NCI-H1105 (cell line): Measurements from ENCODE around the gene ETNK1.

Experiments
- DNase-seq: peaks from one replicate; lab custom pipeline; 2025; lab: John Stamatoyannopoulos, UW

The ETNK1 gene

DNA sequence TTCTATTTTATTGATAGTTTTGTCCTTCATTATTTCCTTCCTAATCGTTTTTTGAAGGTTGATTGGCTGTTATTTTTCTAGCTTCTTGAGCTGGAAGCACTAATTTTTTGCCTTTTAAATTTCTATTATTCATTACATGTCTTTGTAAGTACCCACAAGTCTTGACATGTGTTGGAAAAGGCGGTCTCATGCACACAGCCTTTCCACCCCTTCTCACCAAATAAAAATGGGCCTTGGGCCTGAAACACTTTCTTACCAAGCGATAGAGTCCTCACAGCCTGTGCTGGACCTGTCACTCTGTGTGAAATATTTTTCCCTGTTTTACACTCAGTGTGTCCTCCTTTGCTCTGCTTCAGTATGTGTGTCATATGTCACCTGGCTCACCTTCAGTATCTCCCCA, 9.9 kb downstream of the ETNK1 start:
- no peak for DNase-seq

DNA sequence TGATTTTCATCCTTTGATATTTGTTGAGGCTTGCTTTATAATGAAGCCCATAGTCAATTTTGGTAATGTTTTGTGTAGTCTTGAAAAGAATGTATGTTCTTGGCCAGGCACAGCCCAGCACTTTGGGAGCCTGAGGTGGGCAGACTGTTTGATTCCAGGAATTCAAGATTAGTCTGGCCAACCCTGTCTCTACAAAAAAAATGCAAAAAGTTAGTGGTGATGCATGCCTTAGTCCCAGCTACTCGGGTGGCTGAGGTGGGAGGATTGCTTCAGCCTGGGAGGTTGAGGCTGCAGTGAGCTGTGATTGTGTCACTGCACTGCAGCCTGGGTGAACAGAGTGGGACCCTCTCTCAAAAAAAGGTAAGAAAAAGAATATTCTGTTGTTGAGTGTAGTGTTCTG, 10.8 kb downstream of the ETNK1 start:
- DNase-seq = no peak

DNA sequence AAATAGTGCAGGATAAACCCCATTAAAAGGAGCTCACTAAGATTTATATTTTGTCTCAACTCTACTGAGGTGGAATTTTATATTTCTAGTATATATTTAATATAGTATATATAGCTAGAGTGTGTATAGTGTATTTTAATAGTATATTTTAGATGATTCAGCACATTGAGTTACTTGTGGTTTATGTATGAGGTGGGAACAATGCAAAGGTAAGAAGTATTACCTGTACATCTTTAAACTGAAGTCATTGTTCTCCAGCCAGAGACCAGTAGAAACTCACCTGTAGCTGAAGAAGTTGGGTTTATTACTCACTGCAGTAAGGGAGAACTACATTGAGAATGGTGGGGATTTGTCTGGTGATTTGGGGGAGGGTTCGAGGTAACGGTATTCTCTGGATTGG, 15.9 kb downstream of the ETNK1 start:
- DNase-seq = no peak

DNA sequence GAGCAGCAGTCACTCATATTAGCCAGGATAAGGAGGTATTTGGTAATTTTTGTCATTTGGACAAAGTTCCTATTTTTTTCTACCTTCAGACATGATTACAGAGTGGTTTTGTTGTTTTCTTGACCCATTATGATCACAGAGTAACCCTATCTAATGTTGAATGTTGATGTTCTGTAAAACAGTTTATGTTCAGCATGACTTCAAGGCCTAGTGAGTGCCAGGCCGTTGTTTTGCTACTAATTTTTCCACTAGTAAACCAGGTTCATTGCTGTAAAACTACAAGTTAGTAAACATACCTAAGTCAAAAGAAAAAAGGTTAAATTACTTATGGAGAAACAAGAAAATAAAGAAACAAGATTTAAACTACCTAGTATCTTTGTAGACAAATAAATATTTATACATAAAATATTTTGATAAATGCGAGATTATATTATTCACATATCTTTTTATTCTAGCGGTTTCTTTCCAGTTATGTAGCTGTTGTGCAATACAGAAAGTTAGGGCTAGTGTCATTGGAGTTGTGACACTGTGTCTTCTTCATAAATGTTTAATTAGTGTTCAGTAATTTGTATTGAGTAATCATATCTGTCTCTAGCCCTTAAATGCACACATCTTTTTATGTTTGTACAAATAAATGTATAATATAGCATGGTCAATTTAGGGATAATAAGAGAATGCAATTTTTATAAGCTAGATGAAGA, 16.5 kb downstream of the ETNK1 start:
- no peak for DNase-seq

DNA sequence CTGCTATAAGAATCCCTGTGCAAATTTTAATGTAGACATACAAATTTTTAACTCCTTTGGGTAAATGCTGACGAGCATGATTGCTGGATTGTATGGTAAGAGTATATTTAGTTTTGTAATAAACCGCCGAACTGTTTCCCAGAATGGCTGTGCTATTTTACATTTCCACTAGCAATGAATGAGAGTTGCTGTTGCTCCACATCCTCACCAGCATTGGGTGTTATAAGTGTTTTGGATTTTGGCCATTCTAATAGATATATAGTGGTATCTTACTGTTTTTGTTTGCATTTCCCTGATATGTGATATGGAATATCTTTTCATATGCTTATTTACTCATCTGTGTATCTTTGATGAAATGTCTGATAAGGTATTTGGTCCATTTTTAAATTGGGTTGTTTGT, 23.7 kb downstream of the ETNK1 start:
- DNase-seq = no peak

DNA sequence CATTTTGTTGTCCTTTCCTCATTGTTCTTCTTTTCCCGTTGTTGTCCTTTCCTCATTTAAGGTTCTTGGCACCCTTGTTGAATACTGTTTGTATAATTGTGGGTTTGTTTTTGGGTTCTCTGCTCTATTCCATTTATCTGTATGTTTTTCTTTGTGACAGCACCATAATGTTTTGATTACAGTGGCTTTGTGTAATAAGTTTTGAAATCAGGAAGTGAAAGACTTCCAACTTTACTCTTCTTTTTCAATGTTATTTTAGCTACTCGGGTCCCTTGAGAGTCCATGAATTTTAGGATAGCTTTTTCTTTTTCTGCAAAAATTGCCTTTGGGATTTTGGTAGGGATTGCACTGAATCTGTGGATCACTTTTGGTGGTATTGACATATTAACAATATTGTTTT, 28.1 kb downstream of the ETNK1 start:
- no peak for DNase-seq

DNA sequence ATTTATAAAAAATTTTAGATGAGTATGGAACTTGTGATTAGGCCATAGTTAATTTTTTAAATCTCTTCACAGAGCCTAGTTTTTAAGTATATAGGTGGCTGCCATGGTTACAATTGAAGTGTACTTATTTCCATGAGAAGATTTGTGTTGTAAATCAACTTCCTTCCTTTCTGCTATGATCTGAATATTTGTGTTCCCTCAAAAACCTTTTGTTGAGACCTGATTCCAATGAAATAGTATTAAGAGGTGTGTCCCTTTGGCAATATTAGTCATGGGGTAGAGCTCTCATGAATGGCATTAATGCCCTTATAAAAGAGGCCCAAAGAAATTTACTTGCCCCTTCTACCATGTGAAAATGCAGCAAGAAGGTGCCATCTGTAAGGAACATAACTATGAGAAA, 28.8 kb downstream of the ETNK1 start:
- no peak for DNase-seq

DNA sequence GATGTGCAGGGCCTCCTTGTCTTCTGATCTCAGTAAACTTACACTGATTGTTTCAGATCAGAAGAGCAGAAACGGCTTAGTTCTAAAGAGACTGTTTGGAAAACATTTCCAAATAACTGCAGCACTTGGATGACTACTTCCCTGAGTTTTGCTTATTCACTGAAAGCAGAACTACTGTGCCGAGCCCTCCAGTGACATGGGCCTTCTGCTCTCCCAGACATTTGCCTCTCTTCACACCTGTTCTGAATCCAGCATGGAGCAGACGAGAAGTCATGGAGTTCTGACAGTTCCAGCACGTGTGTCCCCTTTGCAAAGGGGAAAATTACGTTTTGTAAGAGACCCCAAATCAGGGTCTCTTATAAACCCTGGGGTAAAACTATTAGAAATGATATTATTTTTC, 31.4 kb downstream of the ETNK1 start:
- DNase-seq = peak; percentile 9

DNA sequence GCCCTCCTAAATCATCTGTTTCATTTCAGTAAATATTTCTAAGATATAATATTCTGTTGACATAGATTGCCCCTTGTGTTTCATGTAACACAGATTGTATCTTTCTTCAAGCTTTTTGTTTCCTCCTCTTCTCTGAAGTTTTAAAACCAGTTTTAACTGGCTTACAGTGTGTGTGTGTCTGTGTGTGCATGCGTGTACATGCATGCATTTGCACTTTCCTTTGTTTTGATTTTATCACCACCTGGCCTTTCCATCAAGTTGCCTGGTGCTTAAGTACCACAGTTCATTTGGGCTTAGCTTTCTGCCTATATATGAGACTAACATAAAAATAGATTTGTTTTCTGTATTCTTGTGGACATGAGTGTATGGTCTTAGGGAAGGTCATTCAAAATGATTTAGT, 31.9 kb downstream of the ETNK1 start:
- DNase-seq = peak; percentile 72

DNA sequence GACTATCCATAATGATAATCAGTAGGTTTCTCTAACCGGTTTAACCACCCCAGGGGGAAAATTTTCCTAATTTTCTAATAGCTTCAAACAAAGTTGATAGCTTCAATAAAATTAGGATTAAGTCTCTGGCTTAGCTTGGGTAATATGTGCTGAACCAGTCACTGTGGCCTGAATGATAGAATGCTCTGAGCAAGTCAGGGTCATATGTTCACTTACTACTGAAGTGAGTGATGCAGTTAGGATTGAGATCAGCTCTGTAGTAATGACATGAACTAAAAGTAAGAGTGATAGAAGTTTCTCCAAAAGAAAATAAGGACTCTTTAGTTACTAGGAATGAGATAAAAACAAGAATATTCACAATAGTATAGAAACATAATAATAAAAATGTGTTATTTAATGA, 32.6 kb downstream of the ETNK1 start:
- no peak for DNase-seq

DNA sequence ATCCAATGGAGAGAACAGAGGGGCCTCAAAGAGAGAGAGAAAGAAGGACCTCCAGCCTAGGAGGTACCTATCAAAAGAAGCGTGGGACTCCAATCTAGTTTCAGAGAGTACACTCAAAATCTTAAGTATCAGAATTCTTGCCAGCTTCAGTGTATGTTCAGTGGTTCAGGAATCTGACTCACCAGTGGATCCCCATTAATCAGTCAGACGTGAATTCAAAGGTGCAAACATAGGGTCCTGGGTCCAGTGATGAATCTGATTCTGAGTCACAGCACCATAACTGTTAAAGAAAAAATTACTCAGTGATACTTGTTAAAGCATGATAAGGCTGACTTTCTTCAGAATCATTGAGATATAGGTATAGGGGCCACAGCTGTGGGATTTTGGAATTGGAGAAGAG, 33.2 kb downstream of the ETNK1 start:
- DNase-seq = no peak

DNA sequence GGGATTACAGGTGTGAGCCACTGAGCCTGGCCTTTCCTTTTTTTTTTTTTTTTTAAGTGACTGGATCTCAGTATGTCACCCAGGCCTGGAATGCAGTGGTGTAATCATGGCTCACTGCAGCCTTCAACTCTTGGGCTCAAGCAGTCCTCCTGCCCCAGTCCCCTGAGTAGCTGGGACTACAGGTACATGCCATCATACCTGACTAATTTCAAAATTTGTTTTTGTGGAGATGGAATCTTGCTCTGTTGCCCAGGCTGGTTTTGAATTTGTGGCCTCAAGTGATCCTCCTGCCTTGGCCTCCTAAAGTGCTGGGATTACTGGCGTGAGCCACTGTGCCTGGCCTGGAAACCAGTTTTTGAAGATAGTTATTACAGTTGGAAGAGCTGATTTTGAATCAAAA, 37.4 kb downstream of the ETNK1 start:
- DNase-seq = no peak

DNA sequence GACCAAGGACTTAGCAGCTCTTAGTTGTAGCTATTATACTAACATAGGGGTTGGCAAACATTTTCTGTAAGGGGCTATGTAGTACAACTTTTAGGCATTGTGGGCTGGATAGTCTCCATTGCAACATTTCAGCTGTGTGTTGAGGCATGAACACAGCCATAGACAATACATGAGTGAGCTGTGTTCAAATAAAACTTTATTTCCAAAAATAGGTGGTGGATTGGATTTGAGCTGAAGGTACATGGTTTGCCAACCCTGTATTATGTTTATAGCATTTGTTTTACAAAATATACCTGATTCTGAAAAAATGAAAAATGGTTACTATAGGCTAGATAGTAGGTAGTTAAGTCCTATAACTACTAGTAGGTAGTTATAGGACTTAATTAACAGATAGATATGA, 40.5 kb downstream of the ETNK1 start:
- no peak for DNase-seq

DNA sequence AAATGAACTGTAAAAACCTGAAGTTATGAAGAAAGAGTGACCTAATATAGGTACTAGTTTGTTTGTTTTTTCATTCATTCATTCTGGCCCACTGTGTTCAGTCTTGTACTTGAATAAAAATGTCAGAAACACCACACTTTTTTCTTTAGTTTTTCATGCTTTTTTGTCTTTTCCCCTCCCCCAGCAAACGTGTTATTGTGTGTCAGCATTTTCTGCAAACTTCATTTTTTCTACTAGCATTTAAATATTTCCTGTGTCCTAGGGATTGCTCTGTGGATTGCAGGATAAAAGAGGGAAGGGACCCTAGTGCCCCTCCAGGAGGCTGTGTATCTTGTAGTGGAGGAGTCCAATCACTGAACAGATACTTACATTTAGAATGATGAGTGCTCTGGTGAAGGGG, 42.2 kb downstream of the ETNK1 start:
- DNase-seq = no peak

DNA sequence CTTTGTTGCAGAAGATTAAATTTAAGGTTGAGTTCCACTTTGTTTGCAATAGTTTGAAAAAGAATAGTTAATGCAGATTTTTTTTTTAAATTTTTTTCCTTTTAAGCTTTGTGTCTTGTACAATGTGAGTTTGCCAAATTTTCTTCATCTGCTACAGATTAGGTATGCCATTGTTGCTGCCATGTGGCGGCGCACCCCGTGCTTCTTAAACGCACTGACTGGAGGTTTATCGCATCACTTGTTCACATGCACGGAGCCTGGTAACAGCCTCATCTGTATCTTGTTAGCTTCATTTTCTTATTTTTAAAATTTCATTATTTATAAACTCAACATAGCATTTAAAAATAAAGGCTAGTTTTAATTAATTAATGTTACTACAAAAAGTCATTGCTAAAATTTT, 43.5 kb downstream of the ETNK1 start:
- no peak for DNase-seq

DNA sequence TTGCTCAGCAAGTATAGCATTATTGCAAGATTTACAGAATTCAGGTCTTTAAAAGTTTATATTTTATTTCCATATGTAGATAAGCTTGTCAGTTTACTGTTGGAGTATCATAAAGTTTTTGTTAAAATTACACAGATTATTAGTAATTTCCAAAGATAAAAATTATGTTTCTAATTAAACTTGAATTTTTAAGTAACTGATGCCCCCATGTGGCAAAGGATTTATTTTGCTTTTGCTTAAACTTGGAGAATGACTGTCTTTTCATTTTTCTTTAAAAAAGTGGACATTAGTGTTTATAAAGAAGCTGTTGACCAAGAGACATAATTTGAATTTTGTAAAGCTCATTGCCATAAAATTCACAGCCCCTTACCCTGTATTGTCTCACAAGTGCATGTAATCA, 45.8 kb downstream of the ETNK1 start:
- DNase-seq = no peak

DNA sequence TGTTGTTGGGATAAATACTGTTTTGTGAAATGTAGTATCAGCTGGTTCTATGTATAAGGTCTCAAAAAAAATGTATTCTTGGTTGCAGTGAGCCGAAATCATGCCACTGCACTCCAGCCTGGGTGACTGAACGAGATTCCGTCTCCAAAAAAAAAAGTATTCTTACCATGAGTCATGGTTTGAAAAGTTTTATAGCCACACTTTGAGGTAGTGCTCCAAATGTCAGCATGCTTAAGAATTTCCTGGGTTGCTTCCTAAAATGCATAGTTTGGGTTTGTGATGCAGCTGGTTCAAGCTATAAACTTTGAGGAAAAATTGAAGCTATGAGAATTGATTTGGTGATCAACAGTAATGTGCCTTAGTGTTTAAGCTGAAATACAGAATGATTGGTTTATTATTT, 48.0 kb downstream of the ETNK1 start:
- DNase-seq = no peak

DNA sequence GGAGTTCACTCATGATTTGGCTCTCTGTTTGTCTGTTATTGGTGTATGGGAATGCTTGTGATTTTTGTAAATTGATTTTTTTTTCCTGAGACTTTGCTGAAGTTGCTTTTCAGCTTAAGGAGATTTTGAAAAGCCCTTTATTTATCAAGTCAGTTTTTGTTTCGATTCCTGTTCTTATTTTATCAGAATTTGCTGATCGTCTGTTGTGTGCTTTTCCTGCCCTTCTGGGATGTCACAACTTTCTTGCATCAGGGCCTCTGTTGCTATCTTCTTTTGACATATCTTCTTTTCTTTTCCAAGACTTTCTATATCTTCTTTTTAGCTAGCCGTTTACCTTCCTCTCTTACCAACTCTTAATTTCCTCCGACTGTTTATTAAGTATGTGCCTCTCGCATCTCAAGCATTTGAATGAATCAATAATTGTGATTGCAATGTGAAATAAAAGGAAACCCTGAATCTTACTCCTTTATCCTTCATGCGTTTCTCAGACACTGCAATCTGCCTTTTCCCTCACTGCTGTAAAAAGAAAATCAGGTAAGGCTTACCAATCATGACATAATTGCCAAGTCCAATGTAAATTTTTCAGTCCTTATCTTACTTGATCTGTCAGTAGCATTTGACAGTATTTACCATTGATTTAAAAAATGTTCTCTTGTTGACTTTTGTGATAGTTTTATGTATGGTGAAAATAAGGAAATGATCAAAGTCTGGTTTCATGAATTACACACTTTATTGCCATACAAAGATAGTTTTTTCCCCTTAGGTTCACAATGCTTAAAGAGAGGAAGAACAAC, 53.0 kb downstream of the ETNK1 start:
- DNase-seq = no peak

DNA sequence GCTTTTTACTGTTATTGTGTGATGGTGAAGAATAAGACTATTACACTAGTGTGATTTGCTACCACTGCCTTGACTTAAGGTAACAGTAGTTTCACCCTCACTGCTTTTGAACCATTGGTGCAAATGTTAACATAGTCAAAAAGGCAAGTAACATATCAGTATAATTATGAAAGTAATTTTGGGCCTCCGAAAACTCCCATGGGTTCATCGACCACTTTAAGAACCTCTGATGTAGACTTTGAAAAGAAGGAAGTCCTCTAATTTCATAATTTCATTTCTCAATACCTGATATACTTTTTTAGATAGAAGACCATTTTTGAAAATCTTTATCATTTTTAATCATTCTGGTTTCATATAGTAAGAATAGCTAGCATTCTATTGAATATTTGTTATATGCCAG, 57.7 kb downstream of the ETNK1 start:
- no peak for DNase-seq

DNA sequence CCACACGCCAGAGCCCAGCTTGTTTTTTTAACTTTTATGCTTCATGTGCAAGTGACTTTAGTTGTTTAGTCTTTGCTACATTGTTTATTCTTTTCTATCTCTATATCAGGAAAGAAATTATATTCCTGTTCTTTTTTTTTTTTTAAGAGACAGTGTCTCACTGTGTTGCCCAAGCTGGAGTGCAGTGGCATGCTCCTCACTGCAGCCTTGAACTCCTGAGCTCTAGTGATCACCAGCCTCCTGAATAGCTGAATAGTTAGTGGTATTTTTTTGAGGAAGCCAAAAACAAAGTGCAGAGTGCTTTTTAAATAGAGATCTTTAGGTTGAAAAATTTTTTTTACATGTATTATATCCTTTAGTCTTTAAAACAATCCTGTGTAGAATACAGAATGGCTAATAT, 58.2 kb downstream of the ETNK1 start:
- DNase-seq = no peak

DNA sequence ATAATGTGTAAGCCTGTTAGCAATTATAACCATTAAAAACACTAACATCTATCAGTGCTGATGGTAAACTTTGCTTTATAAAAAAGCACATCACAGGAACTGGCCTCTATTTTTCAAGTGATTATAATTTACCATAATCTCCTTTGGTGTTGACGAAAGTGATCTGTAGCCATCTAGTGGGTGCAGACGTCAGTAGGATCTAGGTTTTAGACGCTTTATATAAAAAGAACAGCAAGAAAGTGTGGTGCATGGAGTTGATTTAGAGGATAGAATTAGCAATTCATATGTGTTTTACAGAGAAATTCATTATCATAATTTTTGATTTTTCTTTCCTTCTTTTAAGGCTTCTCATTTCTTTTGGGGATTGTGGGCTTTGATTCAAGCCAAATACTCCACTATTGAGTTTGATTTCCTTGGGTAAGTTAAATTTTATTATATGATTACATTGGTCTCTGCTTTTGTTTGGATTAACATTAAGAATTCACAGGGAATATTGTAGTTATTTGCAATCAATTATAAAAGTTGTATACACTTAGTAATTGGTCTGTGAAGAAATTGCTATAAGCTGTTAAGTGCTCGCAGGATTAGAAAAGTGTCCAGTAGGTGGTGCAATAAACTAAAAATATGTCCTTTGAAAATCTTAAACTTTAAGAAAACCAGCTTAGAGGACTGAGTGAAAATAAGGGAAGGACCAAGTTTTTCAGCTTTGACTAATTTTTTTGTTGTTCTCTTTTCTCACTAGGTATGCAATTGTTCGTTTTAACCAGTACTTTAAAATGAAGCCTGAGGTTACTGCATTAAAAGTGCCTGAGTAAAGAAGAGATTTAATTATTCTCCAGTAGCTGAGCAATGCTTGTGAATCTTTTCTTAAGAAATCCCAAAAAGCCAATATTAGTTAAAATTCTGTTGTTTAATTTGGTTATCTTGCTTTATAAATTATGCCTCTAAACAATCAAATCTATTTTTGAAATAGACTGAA, 59.5 kb downstream of the ETNK1 start:
- peak; percentile 23 for DNase-seq

DNA sequence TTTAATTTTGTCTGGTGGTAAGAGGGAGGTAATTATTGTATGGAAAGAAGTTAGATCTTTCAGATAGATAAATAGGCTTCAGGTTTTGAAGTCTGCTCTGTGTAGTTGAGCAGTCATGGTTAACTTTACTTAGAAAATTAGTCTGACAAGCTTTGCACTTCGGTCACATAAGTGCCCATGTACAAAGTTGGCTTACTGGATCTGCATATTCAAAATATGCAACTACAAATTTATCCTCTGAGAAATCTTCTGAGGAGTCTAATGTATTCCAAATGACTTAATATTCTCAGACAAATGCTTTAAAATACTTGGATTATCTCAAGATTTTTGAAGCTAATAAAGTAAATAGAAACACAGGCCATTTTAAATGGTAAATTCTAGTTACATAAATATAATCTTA, 61.2 kb downstream of the ETNK1 start:
- no peak for DNase-seq
